Ovary (tissue), 9 donors: ENCODE results near the gene GNG8. TPM values are rescaled to one million over a fixed set of nuclear protein-coding genes. Genes with fewer than 3 reads are reported as not detected.
"Not testable (repeated sequence)": the region's sequence is repeated elsewhere in the genome, so short reads cannot be mapped to it uniquely, and the experiment has no call there.

Experiments used
- DNase-seq, 5 donors: peaks; one replicate each; pipeline ENCODE4 v3.0.0-alpha.2; 2019 to 2020
- H3K27ac ChIP-seq, 2 donors: fragments of 200-600 bp; one replicate each; pipeline versions ENCODE4 v1.5.1 to v1.8.0; 2019 to 2022
- H3K27me3 ChIP-seq: fragments of 200-600 bp; one replicate; pipeline ENCODE4 v1.8.0; 2022
- H3K36me3 ChIP-seq: fragments of 200-600 bp; sonication (generic); one replicate; pipeline ENCODE4 v1.5.1; 2019
- H3K4me1 ChIP-seq: one replicate; pipeline ENCODE4 v1.8.1; 2013; ENCODE audit warnings: mild to moderate bottlenecking, moderate library complexity; ENCODE audit not compliant: insufficient read depth
- H3K4me3 ChIP-seq: fragments of 200-600 bp; sonication (generic); one replicate; pipeline ENCODE4 v1.5.1; 2017
- H3K9me3 ChIP-seq, 2 donors: fragments of 200-600 bp in 1 of 2; sonication (generic) in 1 of 2; one replicate each; pipeline versions ENCODE4 v1.5.1 to v1.8.1; 2013 to 2019; ENCODE audit warnings: mild to moderate bottlenecking in 1 of 2, moderate library complexity in 1 of 2
- CTCF ChIP-seq, 3 donors: fragments of 450-650 bp in 2 of 3; fragments of 200-600 bp in 1 of 3; IDR thresholded peaks; one replicate each; pipeline versions ENCODE4 v1.5.1 to v1.8.0; 2016 to 2022; ENCODE audit warnings: antibody characterized with exemption in 3 of 3, mild to moderate bottlenecking in 1 of 3
- EP300 ChIP-seq: sonication (generic); formaldehyde crosslinking; IDR thresholded peaks from one replicate; pipeline ENCODE4 v1.6.1; 2017; ENCODE audit warnings: antibody characterized with exemption
- POLR2A ChIP-seq: fragments of 450-650 bp; IDR thresholded peaks from one replicate; pipeline ENCODE4 v1.6.1; 2017; ENCODE audit warnings: antibody characterized with exemption, mild to moderate bottlenecking, moderate library complexity
- WGBS, 3 donors: extraction: QIAGEN DNeasy Blood & Tissue Kit in 1 of 3; methylation state at CpG; one replicate each; pipeline versions ENCODE4 v1.1.5 to v1.1.7; 2013 to 2017; 5-methylcytosine and 5-hydroxymethylcytosine counted together
- intact Hi-C, 4 donors: fragments of 100-400 bp; cut with DNase I; formaldehyde crosslinking; loops; one replicate each; pipeline versions ENCODE4 v1.11.0 to v1.15.1; 2022 to 2023
- polyA plus RNA-seq, 2 donors: library from polyadenylated mRNA; stranded (reverse); fragments of 200-250 nt in 1 of 2; fragments of 350-450 nt in 1 of 2; fragmentation: Illumina TruSeq in 1 of 2; extraction: RNeasy Lipid Tissue Mini Kit (QIAGEN cat#74804) in 1 of 2; gene quantifications; one replicate each; pipeline ENCODE4 v1.2.3, GENCODE V29; 2013 to 2014
- total RNA-seq, 7 donors: library from RNA; depleted of rRNA in 2 of 7; stranded (reverse); fragments of >200 nt in 2 of 7; fragmentation: NEBNext Ultra II Directional in 3 of 7; extraction: Animal tissue kit (Norgen Biotek cat#: 25700) in 3 of 7; gene quantifications; one replicate each; pipeline versions ENCODE4 v1.1.0 to v1.2.4, GENCODE V29; 2016 to 2023
- donor health status: DM: no; HTN: no; CAD: no; lungs with moderate emphysema.
- donor health status: DM: no; HTN: no; CAD: no.
- donor health status: Bipolar disorder and iron deficiency.
- donor health status: DM: yes; HTN: yes; CAD: no.
- donor health status: DM: no; HTN: no; CAD: no.
- donor health status: DM: yes; HTN: yes; CAD: no.

GNG8 gene
- total and polyA plus RNA-seq, 9 donors = not detected

- H3K9me3 ChIP-seq = no peaks in the 10 kb centered on the region
- TF ChIP-seq EP300 (no peak), POLR2A (no peak), CTCF (IDR thresholded peaks at IDR 0.05) (no peak)
- WGBS, 3 donors = 92 to 96% (median 94%) methylated on average over 3 of the region's 3 CpGs
- H3K4me3 ChIP-seq = no peak overlapping the region
- no peaks in the 10 kb centered on the region for H3K4me1 ChIP-seq
- no peak overlapping the region for H3K27ac ChIP-seq
- DNase-seq = no peak
- no peaks in the 10 kb centered on the region for H3K36me3 ChIP-seq
- H3K27me3 ChIP-seq = no peaks in the 10 kb centered on the region
- intact Hi-C loops = loop anchor here in 1 of 4 donors (5.0 kb wide), 1 partner anchor 34 kb away; no protein-coding TSS in a partner anchor
These were observed 2.9 kb downstream of the GNG8 start for GRCh38 chr19:46633130-46633529.

GRCh38 chr19:46631481-46631880, 4.5 kb downstream of the GNG8 start:
- H3K36me3 ChIP-seq = no peaks in the 10 kb centered on the region
- peak in 1 of 5 donors; percentile 53 for DNase-seq
- no peaks in the 10 kb centered on the region for H3K4me1 ChIP-seq
- TF ChIP-seq EP300 (no peak), CTCF (IDR thresholded peaks at IDR 0.05) (no peak), POLR2A (no peak)
- H3K9me3 ChIP-seq = no peaks in the 10 kb centered on the region
- intact Hi-C loops = loop anchor here in 1 of 4 donors (5.0 kb wide), 1 partner anchor 36 kb away; no protein-coding TSS in a partner anchor
- H3K27me3 ChIP-seq = no peaks in the 10 kb centered on the region
- no peak overlapping the region for H3K27ac ChIP-seq
- H3K4me3 ChIP-seq = no peak overlapping the region
- 23 to 49% (median 34%) methylated on average over 6 of the region's 6 CpGs for WGBS, 3 donors

GRCh38 chr19:46630586-46631205, 5.3 kb downstream of the GNG8 start:
- H3K27ac ChIP-seq = no peak overlapping the region
- WGBS, 3 donors = 84 to 90% (median 89%) methylated on average over 14 of the region's 14 CpGs
- no peaks in the 10 kb centered on the region for H3K9me3 ChIP-seq
- no peak for DNase-seq
- TF ChIP-seq POLR2A (no peak), EP300 (no peak), CTCF (IDR thresholded peaks at IDR 0.05) (no peak)
- no peak overlapping the region for H3K4me3 ChIP-seq
- H3K27me3 ChIP-seq = no peaks in the 10 kb centered on the region
- H3K4me1 ChIP-seq = no peaks in the 10 kb centered on the region
- intact Hi-C loops = loop anchor here in 1 of 4 donors (5.0 kb wide), 1 partner anchor 37 kb away; no protein-coding TSS in a partner anchor
- no peaks in the 10 kb centered on the region for H3K36me3 ChIP-seq

GRCh38 chr19:46629546-46630025, 6.4 kb downstream of the GNG8 start:
- WGBS, 3 donors = 62 to 72% (median 64%) methylated on average over 15 of the region's 15 CpGs
- Histone ChIP-seq H3K36me3 (no peaks in the 10 kb centered on the region), H3K4me1 (no peaks in the 10 kb centered on the region), H3K4me3 (no peak overlapping the region), H3K27ac (no peak overlapping the region), H3K27me3 (no peaks in the 10 kb centered on the region), H3K9me3 (no peaks in the 10 kb centered on the region)
- intact Hi-C loops = loop anchor here in 1 of 4 donors (5.0 kb wide), 1 partner anchor 38 kb away; no protein-coding TSS in a partner anchor
- no peak for DNase-seq
- no peak for TF ChIP-seq CTCF (IDR thresholded peaks at IDR 0.05)
- no peak for TF ChIP-seq POLR2A
- TF ChIP-seq EP300 = no peak

- H3K27me3 ChIP-seq, H3K4me1 ChIP-seq, H3K4me3 ChIP-seq, intact Hi-C loops, H3K9me3 ChIP-seq, H3K36me3 ChIP-seq, H3K27ac ChIP-seq, DNase-seq: not testable (repeated sequence)
- WGBS, 3 donors = 87 to 90% (median 90%) methylated on average over 7 of the region's 7 CpGs
These were observed 7.0 kb downstream of the GNG8 start for GRCh38 chr19:46628970-46629369.
